Small intestine (tissue), 7 donors: ENCODE measurements around the gene VPS8. TPM values are rescaled to one million over a fixed set of nuclear protein-coding genes. Genes with fewer than 3 reads are reported as not detected.
A peak's percentile ranks its signal among the peaks of the same experiment; 100 is the strongest.

ENCODE experiments used
- DNase-seq, 2 donors: peaks; one replicate each; pipeline versions ENCODE4 v3.0.0 to v3.0.0-alpha.2; 2013
- FAIRE-seq: peaks from 2 replicates; lab custom pipeline; 2012; peaks lifted over from hg19 to GRCh38; lab: Jason Lieb, UNC
- H3K27ac ChIP-seq, 3 donors: one replicate each; pipeline ENCODE4 v1.5.1; 2013; ENCODE audit warnings: low read length in 2 of 3, mild to moderate bottlenecking in 2 of 3, control low read depth in 1 of 3, inconsistent platforms in 1 of 3, low read depth in 1 of 3, moderate library complexity in 1 of 3
- H3K27me3 ChIP-seq, 3 donors: one replicate each; pipeline ENCODE4 v1.6.1; 2013; ENCODE audit warnings: low read length in 3 of 3, inconsistent platforms in 1 of 3; ENCODE audit not compliant: control insufficient read depth in 3 of 3, insufficient read depth in 3 of 3
- H3K36me3 ChIP-seq, 3 donors: one replicate each; pipeline ENCODE4 v1.6.1; 2013; ENCODE audit warnings: low read length in 3 of 3, inconsistent platforms in 1 of 3, low read depth in 1 of 3, mild to moderate bottlenecking in 1 of 3, moderate library complexity in 1 of 3; ENCODE audit not compliant: control insufficient read depth in 3 of 3, insufficient read depth in 2 of 3
- H3K4me1 ChIP-seq, 3 donors: one replicate each; pipeline ENCODE4 v1.6.1; 2013; ENCODE audit warnings: low read length in 2 of 3, inconsistent platforms in 1 of 3, low read depth in 1 of 3, mild to moderate bottlenecking in 1 of 3, moderate library complexity in 1 of 3; ENCODE audit not compliant: control insufficient read depth in 3 of 3, insufficient read depth in 2 of 3
- H3K4me3 ChIP-seq, 3 donors: one replicate each; pipeline ENCODE4 v1.5.1; 2013; ENCODE audit warnings: low read length in 3 of 3, control low read depth in 1 of 3, inconsistent platforms in 1 of 3, low read depth in 1 of 3, mild to moderate bottlenecking in 1 of 3, moderate library complexity in 1 of 3
- H3K9me3 ChIP-seq, 2 donors: one replicate each; pipeline ENCODE4 v1.6.1; 2013; ENCODE audit warnings: low read depth in 1 of 2, low read length in 1 of 2; ENCODE audit not compliant: control insufficient read depth in 2 of 2, insufficient read depth in 1 of 2
- WGBS, 3 donors: extraction: QIAGEN DNeasy Blood & Tissue Kit; methylation state at CpG; one replicate each; pipeline ENCODE4 v1.1.7; 2013; 5-methylcytosine and 5-hydroxymethylcytosine counted together
- polyA plus RNA-seq, 4 donors: library from polyadenylated mRNA; stranded (reverse) in 3 of 4; unstranded in 1 of 4; fragments of 200-250 nt in 3 of 4; fragments of 120-200 nt in 1 of 4; gene quantifications; one replicate each; pipeline versions ENCODE4 v1.2.1 to v1.2.3, GENCODE V29; 2013
- donor health status: healthy with polysubstance abuse.
- donor health status: control.
- donor health status: control.
- donor health status: Bipolar disorder and iron deficiency.
- donor health status: healthy.

VPS8 gene
- polyA plus RNA-seq, 4 donors: 7.8 to 32.5 (median 9.2) TPM

- Histone ChIP-seq H3K4me3 (no peak overlapping the region), H3K27me3 (no peaks in the 10 kb centered on the region), H3K4me1 (peaks cover 2 to 25% (median 2%) of the 10 kb centered on the region in 3 donors), H3K36me3 (peaks cover 0 to 2% (median 0%) of the 10 kb centered on the region in 3 donors), H3K9me3 (no peaks in the 10 kb centered on the region), H3K27ac (no peak overlapping the region)
- DNase-seq: no peak
- 70 to 76% (median 70%) methylated on average over 7 of the region's 7 CpGs for WGBS, 3 donors
- FAIRE-seq: no peak
These were observed 259.4 kb downstream of the VPS8 start for GRCh38 chr3:185071287-185071800.

GRCh38 chr3:185075547-185075946 lies 263.6 kb downstream of the VPS8 start:
- Histone ChIP-seq H3K36me3 (peaks cover 0 to 9% (median 0%) of the 10 kb centered on the region in 3 donors), H3K27me3 (no peaks in the 10 kb centered on the region), H3K4me1 (peaks cover 2 to 17% (median 3%) of the 10 kb centered on the region in 3 donors), H3K9me3 (no peaks in the 10 kb centered on the region), H3K27ac (no peak overlapping the region), H3K4me3 (no peak overlapping the region)
- WGBS, 3 donors: 91 to 94% (median 92%) methylated on average over 13 of the region's 13 CpGs
- FAIRE-seq (no peak), DNase-seq (no peak)

- Histone ChIP-seq H3K36me3 (peaks cover 0 to 10% (median 0%) of the 10 kb centered on the region in 3 donors), H3K27me3 (no peaks in the 10 kb centered on the region), H3K27ac (no peak overlapping the region), H3K4me3 (no peak overlapping the region), H3K4me1 (peaks cover 2 to 16% (median 3%) of the 10 kb centered on the region in 3 donors), H3K9me3 (no peaks in the 10 kb centered on the region)
- 31 to 66% (median 32%) methylated on average over 8 of the region's 8 CpGs for WGBS, 3 donors
- DNase-seq (no peak), FAIRE-seq (no peak)
These were observed 264.3 kb downstream of the VPS8 start for GRCh38 chr3:185076219-185076618.

- no peak for FAIRE-seq
- 17 to 42% (median 28%) methylated on average over 1 of the region's 1 CpG for WGBS, 3 donors
These were observed 267.7 kb downstream of the VPS8 start for GRCh38 chr3:185079625-185080024.

GRCh38 chr3:185081521-185081920 lies 269.6 kb downstream of the VPS8 start:
- Histone ChIP-seq H3K27ac (no peak overlapping the region), H3K36me3 (peaks cover 0 to 21% (median 0%) of the 10 kb centered on the region in 3 donors), H3K27me3 (no peaks in the 10 kb centered on the region), H3K4me3 (no peak overlapping the region), H3K9me3 (no peaks in the 10 kb centered on the region), H3K4me1 (peaks cover 0 to 13% (median 3%) of the 10 kb centered on the region in 3 donors)
- FAIRE-seq (no peak), DNase-seq (no peak)
- WGBS, 3 donors: 74 to 91% (median 80%) methylated on average over 1 of the region's 1 CpG

More at GRCh38 chr3:185079625-185080024, 267.7 kb downstream of the VPS8 start:
- Histone ChIP-seq H3K4me3 (no peak overlapping the region), H3K36me3 (peaks cover 0 to 23% (median 0%) of the 10 kb centered on the region in 3 donors), H3K9me3 (no peaks in the 10 kb centered on the region), H3K27ac (peak overlapping the region in 1 of 3 donors; percentile 59), H3K4me1 (peaks cover 2 to 13% (median 3%) of the 10 kb centered on the region in 3 donors), H3K27me3 (no peaks in the 10 kb centered on the region)
- DNase-seq: peak; percentile 74 to 78

GRCh38 chr3:185082149-185082548 lies 270.2 kb downstream of the VPS8 start:
- Histone ChIP-seq H3K27me3 (no peaks in the 10 kb centered on the region), H3K4me3 (no peak overlapping the region), H3K9me3 (no peaks in the 10 kb centered on the region), H3K27ac (no peak overlapping the region), H3K36me3 (peaks cover 0 to 21% (median 0%) of the 10 kb centered on the region in 3 donors), H3K4me1 (peaks cover 0 to 13% (median 3%) of the 10 kb centered on the region in 3 donors)
- 82 to 90% (median 89%) methylated on average over 3 of the region's 3 CpGs for whole genome bisulfite sequencing, 3 donors
- FAIRE-seq: no peak
- no peak for DNase-seq

GRCh38 chr3:185082829-185083228 lies 270.9 kb downstream of the VPS8 start:
- no peak for DNase-seq
- H3K27ac ChIP-seq: no peak overlapping the region
- H3K4me1 ChIP-seq: peaks cover 0 to 13% (median 3%) of the 10 kb centered on the region in 3 donors
- WGBS, 3 donors: 85 to 87% (median 85%) methylated on average over 14 of the region's 14 CpGs
- peaks cover 0 to 18% (median 0%) of the 10 kb centered on the region in 3 donors for H3K36me3 ChIP-seq
- H3K4me3 ChIP-seq: no peak overlapping the region
- no peaks in the 10 kb centered on the region for H3K9me3 ChIP-seq
- no peak for FAIRE-seq
- H3K27me3 ChIP-seq: no peaks in the 10 kb centered on the region

GRCh38 chr3:185084402-185084801 lies 272.4 kb downstream of the VPS8 start:
- no peak overlapping the region for H3K27ac ChIP-seq
- DNase-seq: no peak
- no peak overlapping the region for H3K4me3 ChIP-seq
- no peaks in the 10 kb centered on the region for H3K27me3 ChIP-seq
- FAIRE-seq: no peak
- H3K4me1 ChIP-seq: peaks cover 0 to 10% (median 3%) of the 10 kb centered on the region in 3 donors
- 79 to 86% (median 86%) methylated on average over 5 of the region's 5 CpGs for WGBS, 3 donors
- H3K36me3 ChIP-seq: peaks cover 0 to 18% (median 0%) of the 10 kb centered on the region in 3 donors
- H3K9me3 ChIP-seq: no peaks in the 10 kb centered on the region
